Endodermal cell (in vitro differentiated cells): ENCODE measurements around the gene GRM7. TPM values are rescaled to one million over a fixed set of nuclear protein-coding genes. Genes with fewer than 3 reads are reported as not detected.
A peak's percentile ranks its signal among the peaks of the same experiment; 100 is the strongest.

ENCODE experiments used
- DNase-seq: peaks from one replicate; pipeline ENCODE4 v3.0.0-alpha.2; 2017
- H3K27ac ChIP-seq: 2 replicates; pipeline ENCODE4 v1.5.1; 2013; ENCODE audit warnings: mild to moderate bottlenecking, low read depth, low read length, moderate library complexity
- H3K27me3 ChIP-seq: 2 replicates; pipeline ENCODE4 v1.6.1; 2013; ENCODE audit warnings: mild to moderate bottlenecking, low read length, moderate library complexity; ENCODE audit not compliant: insufficient read depth, control insufficient read depth, poor library complexity, severe bottlenecking
- H3K36me3 ChIP-seq: 2 replicates; pipeline ENCODE4 v1.7.0; 2013; ENCODE audit warnings: mild to moderate bottlenecking, low read length, moderate library complexity; ENCODE audit not compliant: control insufficient read depth, insufficient read depth
- H3K4me1 ChIP-seq: one replicate; pipeline ENCODE4 v1.7.0; 2013; ENCODE audit warnings: low read length; ENCODE audit not compliant: control insufficient read depth, insufficient read depth
- H3K4me3 ChIP-seq: 2 replicates; pipeline ENCODE4 v1.5.1; 2013; ENCODE audit warnings: mild to moderate bottlenecking, low read length, moderate library complexity
- H3K9ac ChIP-seq: 2 replicates; pipeline ENCODE4 v1.6.1; 2013; ENCODE audit warnings: mild to moderate bottlenecking, low read length, moderate library complexity; ENCODE audit not compliant: poor library complexity, severe bottlenecking; ENCODE audit errors: extremely low read depth
- H3K9me3 ChIP-seq: 2 replicates; pipeline ENCODE4 v1.6.1; 2013; ENCODE audit warnings: mild to moderate bottlenecking, low read length, moderate library complexity; ENCODE audit not compliant: control insufficient read depth
- H3K27ac Mint-ChIP-seq: 2 replicates; pipeline ENCODE4 v1.8.0; 2020; ENCODE audit warnings: mixed read lengths
- H3K27me3 Mint-ChIP-seq: 2 replicates; pipeline ENCODE4 v1.8.0; 2021; ENCODE audit warnings: mild to moderate bottlenecking, mixed read lengths; ENCODE audit not compliant: insufficient read depth
- H3K36me3 Mint-ChIP-seq: 2 replicates; pipeline ENCODE4 v1.8.0; 2020; ENCODE audit warnings: low read depth, mixed read lengths
- H3K4me1 Mint-ChIP-seq: 2 replicates; pipeline ENCODE4 v1.8.0; 2020; ENCODE audit warnings: mixed read lengths
- H3K4me3 Mint-ChIP-seq: 2 replicates; pipeline ENCODE4 v1.8.0; 2020; ENCODE audit warnings: mild to moderate bottlenecking, moderate library complexity, mixed read lengths
- H3K9me3 Mint-ChIP-seq: 2 replicates; pipeline ENCODE4 v1.8.0; 2020; ENCODE audit warnings: mild to moderate bottlenecking, mixed read lengths
- CTCF ChIP-seq: fragments of 200-600 bp; sonication (generic); conservative IDR thresholded peaks from 2 replicates; pipeline ENCODE4 v1.5.0; 2021; ENCODE audit warnings: antibody characterized with exemption, mild to moderate bottlenecking
- WGBS, 2 experiments: methylation state at CpG; one replicate each; pipeline versions ENCODE4 v1.1.5 to v1.1.7; 2013; ENCODE audit warnings: missing lambda C conversion rate in 2 of 2, mixed read lengths in 1 of 2; ENCODE audit not compliant: insufficient coverage in 1 of 2, insufficient read length in 1 of 2; 5-methylcytosine and 5-hydroxymethylcytosine counted together
- total RNA-seq, 2 donors: library from RNA; stranded (reverse); fragmentation: NEBNext Ultra II Directional in 1 of 2; extraction: Animal tissue kit (Norgen Biotek cat#: 25700) in 1 of 2; gene quantifications; 2 replicates in 1 of 2; 3 replicates in 1 of 2; pipeline ENCODE4 v1.2.1, GENCODE V29; 2021

The GRM7 gene
- total RNA-seq, 2 donors from 2014 or later, result 0.11 to 0.73 TPM

DNA sequence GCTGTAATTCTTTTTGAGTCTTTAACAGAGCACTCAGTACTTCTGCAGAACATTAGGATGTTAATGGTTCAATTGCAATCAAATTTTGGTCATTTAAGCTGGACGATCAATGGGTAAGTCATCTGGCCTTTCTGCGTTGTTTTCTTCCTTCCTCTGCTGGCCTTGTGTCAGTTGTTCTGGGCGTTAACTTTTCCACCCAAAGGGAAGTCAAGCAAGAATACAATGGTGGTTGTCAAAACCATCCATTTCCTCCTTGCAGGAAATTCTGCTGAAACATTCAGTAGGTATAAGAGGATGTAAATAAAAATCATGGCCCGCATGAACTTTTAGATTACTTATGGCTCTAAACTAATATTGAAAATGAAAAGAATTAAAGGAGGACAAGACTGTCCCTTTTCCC, 584.0 kb downstream of the GRM7 start:
- Histone ChIP-seq H3K27me3 (no peaks in the 10 kb centered on the region), H3K4me1 (no peaks in the 10 kb centered on the region), H3K4me3 (no peak overlapping the region), H3K27ac (no peak overlapping the region), H3K9ac (no peak overlapping the region), H3K36me3 (no peaks in the 10 kb centered on the region), H3K9me3 (no peaks in the 10 kb centered on the region)
- DNase-seq, result no peak
- H3K9me3 Mint-ChIP-seq, result peaks cover 6% of the 10 kb centered on the region
- WGBS, 2 experiments, result 84 to 91% methylated on average over 3 to 4 of the region's 4 CpGs
- no peaks in the 10 kb centered on the region for H3K27me3 Mint-ChIP-seq
- TF ChIP-seq CTCF, result no peak
- no peak overlapping the region for H3K27ac Mint-ChIP-seq
- no peak overlapping the region for H3K4me3 Mint-ChIP-seq
- H3K4me1 Mint-ChIP-seq, result peaks cover 32% of the 10 kb centered on the region
- H3K36me3 Mint-ChIP-seq, result no peaks in the 10 kb centered on the region

GRCh38 chr3:7445331-7445730, 584.4 kb downstream of the GRM7 start:
- no peak overlapping the region for H3K4me3 ChIP-seq
- H3K27me3 ChIP-seq, result no peaks in the 10 kb centered on the region
- TF ChIP-seq CTCF, result no peak
- no peak overlapping the region for H3K9ac ChIP-seq
- H3K4me1 Mint-ChIP-seq, result peaks cover 28% of the 10 kb centered on the region
- 60 to 72% methylated on average over 3 to 5 of the region's 5 CpGs for WGBS, 2 experiments
- H3K4me1 ChIP-seq, result no peaks in the 10 kb centered on the region
- DNase-seq, result peak; percentile 75
- H3K9me3 ChIP-seq, result no peaks in the 10 kb centered on the region
- no peaks in the 10 kb centered on the region for H3K36me3 Mint-ChIP-seq
- H3K4me3 Mint-ChIP-seq, result no peak overlapping the region
- H3K27me3 Mint-ChIP-seq, result no peaks in the 10 kb centered on the region
- peak overlapping the region; percentile 65 for H3K27ac Mint-ChIP-seq
- no peak overlapping the region for H3K27ac ChIP-seq
- H3K36me3 ChIP-seq, result no peaks in the 10 kb centered on the region
- H3K9me3 Mint-ChIP-seq, result peaks cover 6% of the 10 kb centered on the region

GRCh38 chr3:7447197-7447769, 586.4 kb downstream of the GRM7 start:
- Mint-ChIP-seq H3K9me3 (peaks cover 6% of the 10 kb centered on the region), H3K27ac (no peak overlapping the region), H3K27me3 (no peaks in the 10 kb centered on the region), H3K36me3 (no peaks in the 10 kb centered on the region), H3K4me3 (no peak overlapping the region), H3K4me1 (peaks cover 31% of the 10 kb centered on the region)
- no peak overlapping the region for H3K9ac ChIP-seq
- no peak for TF ChIP-seq CTCF
- 73 to 100% methylated on average over 2 to 5 of the region's 6 CpGs for WGBS, 2 experiments
- H3K27ac ChIP-seq, result no peak overlapping the region
- no peaks in the 10 kb centered on the region for H3K27me3 ChIP-seq
- DNase-seq, result no peak
- H3K4me1 ChIP-seq, result no peaks in the 10 kb centered on the region
- H3K36me3 ChIP-seq, result no peaks in the 10 kb centered on the region
- no peaks in the 10 kb centered on the region for H3K9me3 ChIP-seq
- H3K4me3 ChIP-seq, result no peak overlapping the region
